Measurements from ENCODE around the gene CD93.

The CD93 gene

DNA sequence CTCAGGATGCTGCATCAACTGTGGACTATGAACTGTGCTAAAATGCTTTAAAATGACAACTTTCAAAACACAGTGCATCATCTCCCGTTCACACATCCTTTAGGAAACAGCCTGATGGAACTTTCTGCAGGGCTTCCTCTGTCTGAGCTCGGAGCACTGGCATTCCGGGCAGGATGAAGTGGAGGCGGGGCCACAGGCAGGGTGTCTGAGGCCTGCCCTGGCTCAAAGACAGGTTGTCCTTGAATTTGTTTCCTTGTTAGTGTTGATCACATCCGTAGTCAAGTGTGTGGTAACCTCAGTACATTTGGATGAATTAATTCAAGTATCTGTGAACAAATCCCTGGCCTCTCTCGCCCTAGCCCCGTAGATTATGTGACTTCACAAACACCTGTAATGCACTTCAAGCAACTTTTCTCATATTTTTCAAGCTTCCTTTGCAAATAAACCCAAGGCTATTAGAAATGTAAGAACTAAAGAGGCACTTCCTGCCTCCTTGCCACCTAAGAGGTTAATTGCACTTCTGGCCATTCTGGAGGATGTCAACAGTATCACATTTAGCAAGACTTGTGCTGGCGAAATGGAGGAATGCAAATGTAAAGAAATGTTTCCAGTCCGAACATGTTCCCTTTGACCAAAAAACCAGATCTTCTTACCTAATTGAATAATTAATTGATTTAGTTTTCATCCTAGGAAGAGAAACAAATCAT is 3.1 kb downstream of the CD93 start:
- no peak for DNase-seq

GRCh38 chr20:23081263-23081819 is 4.8 kb downstream of the CD93 start:
- peak; percentile 19 for DNase-seq

GRCh38 chr20:23080521-23080920 is 5.6 kb downstream of the CD93 start:
- DNase-seq, result peak; percentile 9

GRCh38 chr20:23079926-23080325 is 6.2 kb downstream of the CD93 start:
- no peak for DNase-seq

DNA sequence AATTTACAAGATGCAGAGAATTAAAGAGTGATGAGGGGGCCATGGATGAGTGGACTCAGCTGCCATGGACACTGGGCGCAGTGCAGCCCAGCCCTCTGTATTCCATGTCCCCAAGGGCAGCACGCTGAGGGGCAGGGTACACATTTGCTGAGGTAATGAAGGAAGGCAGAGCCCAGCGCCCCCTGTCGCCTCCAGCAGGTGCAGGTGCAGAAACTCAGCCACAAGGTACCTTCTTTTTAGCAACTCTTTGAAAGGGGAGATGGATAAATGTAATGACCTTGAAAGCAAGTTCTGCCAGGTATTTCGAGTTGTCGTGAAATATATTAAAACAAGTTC is 7.1 kb downstream of the CD93 start:
- peak; percentile 41 for DNase-seq

DNA sequence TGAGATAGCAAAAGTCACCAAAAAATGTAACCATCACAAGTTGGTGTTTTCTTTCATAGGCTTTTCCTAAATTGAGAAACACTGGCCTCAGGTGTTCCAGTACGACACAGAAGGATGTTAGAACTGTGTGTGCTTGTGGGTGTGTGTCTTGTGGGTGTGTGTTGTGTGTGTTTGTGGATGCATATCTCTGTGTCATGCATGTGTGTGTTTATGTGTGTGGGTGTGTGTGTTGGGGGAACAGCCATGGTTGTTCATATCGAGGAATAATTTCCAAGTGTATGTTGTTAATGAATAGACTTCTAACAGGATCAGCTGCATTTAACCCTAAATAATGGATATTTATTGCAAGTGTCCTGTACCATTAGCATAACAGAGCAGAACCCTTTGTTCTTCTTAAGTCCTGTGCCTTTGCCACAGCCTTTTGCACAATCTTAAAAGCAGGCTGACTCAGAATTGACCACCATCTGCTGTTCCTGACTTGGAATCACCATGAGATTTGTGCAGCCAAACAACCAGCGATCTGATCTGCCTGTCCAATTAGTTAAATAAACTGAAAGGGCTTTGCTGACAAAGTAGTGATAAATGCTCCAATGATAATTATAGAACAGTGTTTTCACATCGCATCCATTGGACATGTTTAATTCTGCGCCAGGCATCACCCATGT is 7.6 kb downstream of the CD93 start:
- DNase-seq, result no peak

DNA sequence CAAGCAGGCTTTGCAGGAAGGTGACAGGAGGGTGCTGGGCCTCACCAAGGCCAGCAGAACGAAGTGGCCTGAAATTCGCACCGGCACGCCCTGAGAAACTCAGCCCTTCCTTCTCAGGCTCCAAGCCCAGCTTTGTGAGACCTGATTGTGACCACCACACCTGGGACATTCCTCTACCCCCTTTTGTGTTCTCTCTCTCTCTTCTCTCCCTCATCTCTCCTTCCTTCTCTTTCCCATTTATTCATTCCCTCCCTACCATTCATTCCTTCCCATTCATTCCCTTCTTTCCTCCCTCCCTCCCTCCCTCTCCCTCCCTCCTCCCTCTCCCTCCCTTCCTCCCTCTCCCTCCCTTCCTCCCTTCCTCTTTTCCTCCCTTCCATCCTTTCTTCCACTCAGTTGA is 8.8 kb downstream of the CD93 start:
- no peak for DNase-seq

GRCh38 chr20:23074052-23074451 is 12.1 kb downstream of the CD93 start:
- peak; percentile 26 for DNase-seq

DNA sequence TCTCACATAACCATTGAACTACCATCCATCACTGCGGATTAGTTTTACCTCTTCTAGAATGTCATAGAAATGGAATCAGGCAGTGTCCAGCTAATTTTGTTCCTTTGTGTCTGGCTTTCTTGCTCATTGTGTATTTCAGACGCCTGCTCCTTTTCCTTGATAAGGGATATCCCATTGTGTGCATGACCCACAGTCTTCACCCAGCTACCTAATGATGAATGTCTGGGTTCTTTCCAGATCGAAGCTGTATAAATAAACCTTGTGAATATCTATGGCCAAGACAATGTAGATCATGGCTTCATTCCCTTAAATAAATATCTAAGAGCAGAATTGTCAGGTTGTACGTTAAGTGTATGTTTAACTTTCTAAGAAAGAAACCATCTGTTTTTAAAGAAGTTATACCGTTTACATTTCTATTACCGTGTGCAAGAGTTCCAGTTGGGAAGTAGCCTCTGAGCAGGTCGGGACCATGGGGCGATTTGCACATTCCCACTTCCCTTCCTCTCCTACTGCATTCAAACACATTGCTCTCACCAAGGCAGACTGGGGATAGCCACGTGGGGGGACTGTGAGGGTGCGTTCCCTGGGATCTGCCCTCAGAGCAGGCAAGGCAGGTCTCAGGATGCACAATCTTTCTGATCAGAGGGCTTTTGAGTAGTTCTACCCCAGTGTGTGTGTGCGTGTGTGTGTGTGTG is 13.1 kb downstream of the CD93 start:
- no peak for DNase-seq

DNA sequence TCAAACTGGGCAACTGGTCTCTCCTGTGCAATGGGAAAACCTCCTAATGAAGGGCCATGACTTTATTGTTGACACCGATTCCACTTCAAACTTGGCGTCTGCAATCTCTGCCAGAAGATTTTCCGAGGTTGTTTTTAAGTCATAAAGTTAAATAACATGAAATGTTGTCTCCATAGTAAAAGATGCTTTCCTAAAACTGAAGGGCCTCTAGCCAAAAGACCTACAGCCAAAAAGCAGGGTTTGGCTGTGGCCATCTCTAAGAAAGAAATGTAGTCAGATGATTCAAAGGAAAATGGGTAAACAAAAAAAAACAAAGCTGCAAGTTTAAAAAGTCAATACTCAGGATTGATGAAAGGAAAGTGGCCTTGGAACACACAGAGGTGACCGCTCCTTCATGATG is 14.1 kb downstream of the CD93 start:
- DNase-seq, result no peak

- DNase-seq, result no peak
Measured at GRCh38 chr20:23071398-23071797, 14.7 kb downstream of the CD93 start.

- DNase-seq, result no peak
Measured at GRCh38 chr20:23069108-23069507, 17.0 kb downstream of the CD93 start.

DNA sequence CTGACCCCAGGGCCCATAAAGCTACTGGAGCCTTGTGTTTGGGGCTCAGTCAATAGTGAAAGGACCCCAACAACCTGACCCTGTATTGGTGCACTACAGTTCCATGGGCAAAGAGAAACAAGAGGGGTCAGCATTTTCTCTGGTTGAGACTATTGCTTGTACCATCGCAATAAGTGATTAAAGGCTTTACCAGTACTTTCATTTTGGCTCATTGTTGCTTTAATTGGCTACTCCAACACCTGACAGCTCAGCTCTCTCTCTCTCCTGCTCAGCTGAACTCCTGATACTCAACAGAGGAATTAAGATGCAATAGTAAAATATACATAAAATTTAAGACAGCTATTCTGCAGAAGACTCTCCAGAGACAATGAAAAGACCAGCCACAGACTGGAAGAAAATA is 17.8 kb downstream of the CD93 start:
- DNase-seq, result no peak

DNA sequence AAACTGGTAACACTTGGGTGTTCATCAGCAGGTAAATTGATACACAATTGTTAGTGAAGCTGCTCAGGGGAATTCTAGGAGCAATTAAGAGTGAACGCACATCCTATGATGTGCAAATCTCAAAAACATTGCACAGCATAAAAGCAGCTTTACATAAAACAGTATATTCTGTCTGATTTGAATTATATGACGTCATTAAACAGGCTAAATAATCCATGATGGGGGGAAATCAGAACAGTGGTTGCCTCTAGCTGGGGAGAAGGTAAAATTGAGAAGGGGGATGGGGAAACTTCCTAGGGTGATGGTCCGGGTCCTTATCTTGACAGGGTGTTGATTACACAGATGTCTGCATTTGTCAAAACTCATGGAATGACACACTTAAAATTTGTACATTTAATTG is 19.4 kb downstream of the CD93 start:
- no peak for DNase-seq

DNA sequence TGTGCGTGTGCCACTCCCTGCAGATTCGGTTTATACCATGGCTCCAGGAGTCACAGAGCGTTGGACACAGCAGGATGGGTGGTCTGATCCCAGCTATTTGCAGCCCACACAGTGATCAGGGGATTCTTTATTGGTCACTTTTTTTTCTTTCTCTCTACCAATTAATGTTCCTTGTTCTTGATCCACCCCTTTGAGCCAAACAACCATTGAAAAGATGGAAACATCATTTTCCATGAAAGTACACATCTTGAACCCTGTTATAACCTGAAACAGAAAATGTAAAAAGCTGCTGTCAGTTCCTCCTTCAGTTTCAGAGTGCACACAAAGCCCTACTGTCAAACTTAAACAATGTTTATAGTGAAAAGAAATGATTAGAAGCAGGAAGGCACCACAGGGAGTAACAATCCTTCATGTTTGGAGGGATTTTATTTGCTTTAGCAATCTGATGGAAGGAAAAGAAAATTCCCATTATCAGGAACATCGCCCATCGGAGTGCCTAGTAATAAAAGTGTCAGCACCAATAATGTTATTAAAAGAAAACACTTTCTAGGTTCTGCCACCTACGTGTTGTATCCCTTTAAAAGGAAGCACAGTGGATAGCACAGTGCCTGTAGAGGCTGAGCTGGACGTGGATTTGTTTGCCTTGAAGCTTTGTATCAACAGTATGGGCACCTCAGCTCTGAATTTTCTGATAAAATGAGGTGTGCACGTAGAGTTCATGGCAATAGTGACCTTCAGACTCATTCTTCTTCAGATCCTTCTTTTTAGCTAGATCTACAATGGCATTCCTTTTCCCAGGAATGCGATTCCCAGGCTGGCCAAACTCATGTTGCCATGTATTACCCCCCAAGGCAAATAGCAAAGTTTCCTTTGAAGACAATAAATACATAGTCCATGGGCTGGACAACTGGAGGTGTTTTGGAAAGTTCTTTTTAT is 20.6 kb downstream of the CD93 start:
- no peak for DNase-seq

- DNase-seq, result no peak
Measured at GRCh38 chr20:23063581-23063980, 22.5 kb downstream of the CD93 start.

DNA sequence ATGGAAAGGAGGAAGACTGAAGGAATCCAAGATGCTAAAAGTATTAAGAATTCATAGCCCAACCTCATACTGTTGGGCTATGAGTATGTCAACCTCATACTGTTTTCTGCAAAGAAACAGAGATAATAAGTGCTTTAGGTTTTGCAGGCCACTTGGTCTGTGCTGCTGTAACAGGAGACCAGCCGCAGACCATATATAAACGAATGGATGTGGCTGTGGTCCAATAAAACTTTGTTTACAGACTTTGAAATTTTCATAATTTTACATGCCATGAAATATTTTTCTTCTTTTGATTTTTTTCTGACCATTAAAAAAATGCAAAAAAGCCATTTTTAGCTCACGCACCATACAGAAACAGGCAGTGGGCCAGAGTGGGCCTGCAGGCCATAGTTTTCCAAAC is 23.0 kb downstream of the CD93 start:
- DNase-seq, result no peak

DNA sequence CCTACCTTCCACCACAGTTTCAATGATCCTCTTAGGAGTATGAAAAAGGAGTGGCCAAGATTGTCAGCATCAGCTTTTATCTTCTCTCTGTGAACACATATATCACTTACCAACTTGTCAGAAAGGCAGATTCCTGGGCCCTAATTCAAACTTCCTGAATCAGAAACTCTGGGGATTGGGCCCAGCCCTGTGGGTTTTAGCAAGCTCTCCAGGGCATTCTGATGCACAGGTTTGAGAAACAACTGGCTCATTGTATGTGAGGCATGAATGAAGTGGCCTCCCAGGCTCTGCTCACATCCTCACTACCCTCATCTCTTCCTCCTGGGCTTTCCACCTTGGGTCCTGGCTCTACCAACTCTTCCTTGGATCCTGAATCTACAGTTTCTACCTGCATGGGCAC is 23.5 kb downstream of the CD93 start:
- no peak for DNase-seq

GRCh38 chr20:23061734-23062561 is 24.2 kb downstream of the CD93 start:
- DNase-seq, result peak; percentile 41

DNA sequence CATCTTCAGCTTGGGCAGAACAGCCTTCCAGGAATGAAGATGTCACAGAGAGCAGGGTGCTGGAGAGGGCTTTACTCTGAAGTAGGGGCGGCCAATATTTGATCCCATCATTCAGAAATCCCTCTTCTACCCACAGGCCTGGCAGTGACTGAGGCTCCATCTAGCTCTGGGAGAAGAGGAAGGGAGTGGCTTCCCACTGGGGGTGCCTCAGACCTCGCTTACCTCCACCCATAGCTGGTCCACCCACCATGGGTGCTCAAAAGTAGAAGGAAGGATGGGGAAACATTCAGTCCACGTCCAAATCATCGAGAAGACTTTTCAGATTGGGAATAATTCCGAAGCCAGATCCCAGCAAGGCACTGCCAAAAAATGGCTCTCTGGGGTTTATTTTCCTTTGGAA is 24.9 kb downstream of the CD93 start:
- DNase-seq, result no peak

DNA sequence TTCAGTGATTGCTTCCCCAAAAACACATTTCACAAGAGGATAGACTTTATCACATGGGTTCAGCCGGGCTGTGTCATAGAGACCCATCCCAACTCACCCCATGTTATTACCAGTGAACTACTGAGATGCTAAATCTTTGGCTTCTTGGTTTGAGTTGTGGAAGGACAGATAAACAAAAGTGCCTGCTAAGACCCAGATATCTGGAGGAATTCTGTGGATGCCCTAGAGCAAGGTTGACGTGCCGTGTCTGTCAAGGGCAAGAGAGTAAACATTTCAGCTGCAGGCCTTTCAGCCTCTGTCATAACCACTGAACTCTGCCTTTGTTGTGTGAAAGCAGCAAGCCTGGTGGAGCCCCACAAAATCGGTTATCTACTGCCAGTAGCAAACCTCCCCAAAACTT is 25.5 kb downstream of the CD93 start:
- peak; percentile 7 for DNase-seq

DNA sequence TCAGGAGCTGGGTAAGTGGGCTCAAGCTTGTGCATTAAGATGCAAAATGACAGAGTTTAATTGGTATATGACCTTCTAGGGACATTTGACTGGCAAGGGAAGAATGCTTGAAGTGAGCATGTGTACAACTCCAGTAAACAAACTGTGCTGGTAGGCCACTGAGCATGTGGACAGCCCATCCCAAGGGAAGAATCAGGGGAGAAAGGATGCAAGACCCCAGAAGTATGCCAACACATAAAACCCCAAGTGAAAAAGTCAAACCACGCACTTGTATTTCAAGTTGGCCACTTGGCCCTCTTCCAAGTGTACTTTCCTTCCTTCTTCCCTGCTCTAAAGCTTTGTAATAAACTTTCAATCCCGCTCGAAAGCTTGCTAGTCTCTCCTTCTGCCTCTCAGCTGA is 26.3 kb downstream of the CD93 start:
- DNase-seq, result no peak

Data from OCI-M1 (cell line).